Measurements from ENCODE around the gene TMA16.
A peak's percentile ranks its signal among the peaks of the same experiment; 100 is the strongest.
"Not testable (repeated sequence)": the region's sequence is repeated elsewhere in the genome, so short reads cannot be mapped to it uniquely, and the experiment has no call there.

The TMA16 gene

GRCh38 chr4:163523791-163524365, 29.4 kb downstream of the TMA16 start:
- DNase-seq, result no peak

GRCh38 chr4:163525982-163526381, 31.5 kb downstream of the TMA16 start:
- no peak for DNase-seq

DNA sequence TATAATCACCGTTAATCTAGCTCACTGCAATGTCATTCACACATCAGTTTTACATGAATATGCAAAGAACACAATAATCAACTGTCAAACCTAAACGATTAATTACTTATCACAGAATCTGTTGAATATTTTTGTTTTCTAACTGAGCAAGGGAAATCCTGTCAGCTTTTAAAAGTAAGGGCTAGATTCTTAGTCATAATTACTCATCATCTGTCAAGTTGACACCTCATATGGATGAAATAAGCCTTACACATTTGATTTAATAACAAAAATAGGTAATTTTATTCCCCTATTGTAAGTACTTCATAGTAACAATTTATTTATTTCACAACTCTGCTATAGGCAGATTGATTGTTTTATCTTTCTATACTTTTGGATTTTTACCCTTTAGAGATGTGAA, 32.7 kb downstream of the TMA16 start:
- no peak for DNase-seq

DNA sequence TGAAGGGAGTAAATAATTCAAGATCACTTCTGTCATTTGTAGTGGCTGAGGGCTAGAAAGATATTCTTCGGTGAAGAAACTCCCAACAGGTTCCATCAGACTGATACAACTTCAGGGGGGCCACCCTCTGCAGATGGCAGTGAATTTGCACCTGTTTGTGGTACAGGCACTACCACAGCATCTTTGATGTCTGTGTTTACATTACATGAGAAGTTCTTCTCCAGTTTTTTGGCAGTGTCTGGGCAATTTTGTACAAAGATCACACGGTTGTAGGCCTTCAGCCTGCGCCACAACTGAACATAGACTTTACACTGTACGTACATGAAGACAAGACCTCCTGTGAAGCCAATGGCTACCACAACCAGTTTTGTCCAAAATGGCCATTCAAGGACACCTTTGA, 34.2 kb downstream of the TMA16 start:
- DNase-seq, result no peak

GRCh38 chr4:163534056-163534455, 39.6 kb downstream of the TMA16 start:
- no peak for DNase-seq

DNA sequence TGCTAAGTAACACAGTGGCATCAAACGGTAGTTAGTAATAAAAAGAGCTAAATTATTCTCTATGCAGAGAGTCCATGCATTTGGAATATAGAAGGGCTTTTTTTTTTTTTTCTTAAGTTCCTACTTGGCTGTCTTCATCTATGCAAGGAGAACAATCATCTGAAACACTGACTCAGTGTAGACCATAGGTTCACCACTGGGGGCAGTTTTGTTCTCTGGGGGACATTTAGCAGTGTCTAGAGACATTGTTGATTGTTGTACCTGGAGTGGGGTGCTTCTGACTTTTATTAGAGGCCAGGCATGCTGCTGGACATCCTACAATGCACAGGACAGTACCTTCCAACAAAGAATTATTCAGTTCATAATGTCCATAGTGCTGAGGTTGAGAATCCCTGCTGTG, 41.2 kb downstream of the TMA16 start:
- DNase-seq, result no peak

DNA sequence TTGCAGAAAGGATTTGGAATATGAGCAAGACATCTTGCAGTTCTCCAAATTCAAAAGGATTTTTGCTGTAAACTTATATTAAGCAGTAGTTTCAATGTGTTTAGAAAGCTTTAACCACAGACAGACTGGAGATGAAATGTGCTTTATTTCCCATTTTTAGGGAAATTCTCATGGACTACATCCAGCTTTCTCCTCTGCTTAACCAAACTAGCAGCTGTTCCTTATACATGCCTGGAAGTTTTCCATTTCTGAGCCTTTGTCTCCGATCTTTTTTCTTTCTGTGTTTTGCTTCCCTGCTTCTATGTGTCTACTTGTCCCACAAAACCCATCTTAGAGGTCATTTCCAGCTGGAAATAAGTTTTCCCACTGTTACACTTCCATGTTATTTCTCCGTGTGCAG, 41.6 kb downstream of the TMA16 start:
- no peak for DNase-seq

DNA sequence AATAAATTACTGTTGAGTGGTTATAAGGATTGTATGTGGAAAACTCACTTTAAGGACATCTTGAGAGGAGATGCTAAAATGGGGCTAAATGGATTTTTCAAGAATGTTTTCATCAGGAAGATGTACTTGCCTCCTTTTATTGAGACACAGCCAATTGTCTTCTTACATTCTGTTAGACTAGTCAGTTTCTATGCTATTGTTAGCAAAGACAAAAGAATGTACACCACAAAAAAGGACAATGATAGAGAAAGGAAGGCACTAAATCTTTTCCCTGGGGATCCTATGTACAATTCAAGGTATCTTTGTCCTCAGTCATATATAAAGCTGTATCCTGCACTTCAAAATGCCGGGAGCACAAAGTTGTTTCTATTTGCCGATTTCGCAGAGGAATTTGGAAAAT, 42.6 kb downstream of the TMA16 start:
- no peak for DNase-seq

DNA sequence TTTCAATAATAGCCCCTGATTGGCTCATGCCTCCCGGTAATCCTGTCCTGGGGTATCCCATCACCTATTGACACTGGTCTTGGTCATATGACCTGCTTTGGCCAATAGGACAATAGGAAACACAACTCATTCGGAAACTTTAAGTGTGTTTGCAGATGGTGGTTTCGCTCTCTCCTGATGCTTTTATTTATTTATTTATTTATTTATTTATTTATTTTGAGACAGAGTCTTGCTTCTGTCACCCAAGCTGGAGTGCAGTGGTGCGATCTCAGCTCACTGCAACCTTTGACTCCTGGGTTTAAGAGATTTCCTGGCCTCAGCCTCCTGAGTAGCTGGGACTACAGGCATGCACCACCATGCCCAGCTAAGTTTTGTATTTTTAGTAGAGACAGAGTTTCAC, 44.3 kb downstream of the TMA16 start:
- not testable (repeated sequence) for DNase-seq

DNA sequence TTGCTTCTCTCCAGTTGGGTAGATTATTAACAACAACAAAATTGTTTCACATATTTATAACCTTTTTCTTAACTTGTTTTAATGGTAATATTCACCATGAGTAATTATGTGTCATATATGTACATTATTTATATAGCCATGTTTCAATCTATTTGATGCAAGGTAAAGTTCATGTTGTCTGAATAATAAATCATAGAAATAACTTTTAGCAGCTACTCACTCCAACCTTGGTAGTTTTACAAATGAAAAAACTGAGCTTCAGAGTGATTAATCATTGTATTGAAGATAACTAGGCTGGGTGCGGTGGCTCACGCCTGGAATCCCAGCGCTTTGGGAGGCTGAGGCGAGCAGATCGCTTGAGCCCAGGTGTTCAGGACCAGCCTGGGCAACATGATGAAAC, 46.0 kb downstream of the TMA16 start:
- DNase-seq, result no peak

GRCh38 chr4:163540977-163541376, 46.5 kb downstream of the TMA16 start:
- no peak for DNase-seq

DNA sequence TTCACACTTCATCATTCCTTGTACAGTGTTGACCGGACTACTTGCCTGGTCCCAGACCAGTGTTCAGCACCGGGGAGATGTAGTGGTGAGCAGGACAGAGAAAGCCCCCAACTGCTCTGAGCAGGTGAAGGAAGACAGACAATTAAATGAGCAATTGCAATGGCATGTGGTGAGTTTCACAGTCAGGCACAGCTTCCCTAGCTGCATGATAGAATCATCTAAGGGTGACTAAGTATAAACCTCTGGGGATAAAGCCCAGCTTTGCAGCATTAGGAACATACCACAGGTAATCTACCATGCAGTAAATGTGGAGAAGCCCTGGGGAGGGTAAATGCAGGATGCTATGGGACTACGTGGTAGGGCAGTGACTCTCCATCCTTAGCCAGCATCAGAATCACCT, 47.8 kb downstream of the TMA16 start:
- no peak for DNase-seq

DNA sequence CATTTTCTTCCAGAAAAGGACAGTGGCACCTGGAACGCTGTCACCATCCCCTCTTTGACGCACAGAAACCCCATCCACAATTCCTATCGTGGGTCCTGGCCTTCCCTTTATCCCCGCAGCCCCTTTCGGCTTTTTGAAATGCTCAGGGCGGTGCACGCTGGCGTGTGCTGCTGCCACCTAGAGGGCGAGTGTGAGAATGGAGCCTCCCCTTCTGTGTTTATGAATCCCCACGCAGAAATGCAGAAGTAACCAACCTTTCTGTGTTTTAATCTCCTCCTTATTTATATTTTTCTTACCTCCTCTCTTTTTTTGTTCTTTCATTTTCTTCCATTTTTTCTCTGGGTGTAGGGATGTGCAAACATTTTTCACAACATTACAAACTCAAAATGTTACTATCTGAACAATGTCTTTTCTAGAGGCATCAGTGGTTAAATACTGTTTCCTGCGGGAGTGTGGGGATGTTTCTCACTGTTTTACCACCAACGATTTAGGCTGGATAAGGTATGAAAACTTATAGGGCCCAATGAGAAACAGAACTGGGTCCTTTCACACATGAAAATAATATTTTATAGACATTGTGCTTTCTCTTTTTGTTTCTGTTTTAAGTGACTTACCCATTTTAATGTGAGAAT, 50.0 kb downstream of the TMA16 start:
- DNase-seq, result no peak

DNA sequence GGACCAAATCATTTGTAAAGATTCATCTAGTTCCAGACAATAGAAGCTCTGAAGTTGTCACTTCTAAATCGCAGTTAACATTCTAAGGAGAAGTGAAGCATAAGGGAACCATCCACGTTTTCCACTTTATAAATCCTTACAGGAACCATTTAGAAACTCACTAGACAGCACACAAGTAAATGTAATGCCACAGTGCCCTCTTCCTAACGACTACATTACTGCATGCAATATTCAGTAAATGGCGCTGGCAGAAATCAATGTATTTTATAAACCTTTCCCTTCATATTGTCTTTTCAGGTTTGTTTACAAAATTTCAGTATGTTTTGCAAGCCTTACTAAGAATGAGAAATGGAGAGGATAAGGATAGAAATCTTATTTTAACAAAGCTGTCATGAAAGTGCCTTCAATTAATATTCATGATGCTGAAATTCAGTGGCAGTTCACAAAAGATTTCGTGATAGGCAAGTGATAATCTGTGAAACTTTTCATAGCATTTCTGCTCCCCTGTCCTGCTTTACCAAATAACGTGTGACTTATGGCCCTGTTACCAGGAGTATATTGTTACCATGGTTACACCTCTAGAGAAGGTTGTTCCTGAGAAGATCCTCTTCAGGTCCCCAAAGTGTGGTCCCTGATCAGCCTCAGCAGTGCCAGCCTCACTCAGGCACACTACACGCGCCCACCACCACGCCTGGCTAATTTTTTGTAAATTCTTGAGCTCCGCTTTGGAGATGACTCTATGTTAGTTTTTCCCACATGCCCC, 54.2 kb downstream of the TMA16 start:
- peak; percentile 53 for DNase-seq

DNA sequence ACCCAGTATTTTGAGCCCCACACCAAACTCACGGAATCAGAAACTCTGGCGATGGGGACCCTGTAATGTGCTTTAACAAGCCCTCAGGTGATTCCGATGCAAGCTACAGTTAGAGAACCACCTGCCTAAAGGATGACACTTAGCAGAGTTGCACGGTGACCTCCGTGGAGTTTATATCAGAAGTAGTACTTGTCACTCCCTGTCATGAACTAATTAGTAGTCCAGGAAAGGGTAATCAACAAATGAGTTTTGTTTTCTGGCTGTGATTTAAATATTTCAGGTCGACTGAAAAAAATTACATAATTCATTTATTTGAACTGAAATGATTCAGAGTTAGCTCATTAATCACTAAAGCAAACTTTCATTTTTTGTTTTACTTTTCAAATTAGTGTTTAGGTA, 56.4 kb downstream of the TMA16 start:
- DNase-seq, result no peak

GRCh38 chr4:163553146-163553545, 58.7 kb downstream of the TMA16 start:
- no peak for DNase-seq

DNA sequence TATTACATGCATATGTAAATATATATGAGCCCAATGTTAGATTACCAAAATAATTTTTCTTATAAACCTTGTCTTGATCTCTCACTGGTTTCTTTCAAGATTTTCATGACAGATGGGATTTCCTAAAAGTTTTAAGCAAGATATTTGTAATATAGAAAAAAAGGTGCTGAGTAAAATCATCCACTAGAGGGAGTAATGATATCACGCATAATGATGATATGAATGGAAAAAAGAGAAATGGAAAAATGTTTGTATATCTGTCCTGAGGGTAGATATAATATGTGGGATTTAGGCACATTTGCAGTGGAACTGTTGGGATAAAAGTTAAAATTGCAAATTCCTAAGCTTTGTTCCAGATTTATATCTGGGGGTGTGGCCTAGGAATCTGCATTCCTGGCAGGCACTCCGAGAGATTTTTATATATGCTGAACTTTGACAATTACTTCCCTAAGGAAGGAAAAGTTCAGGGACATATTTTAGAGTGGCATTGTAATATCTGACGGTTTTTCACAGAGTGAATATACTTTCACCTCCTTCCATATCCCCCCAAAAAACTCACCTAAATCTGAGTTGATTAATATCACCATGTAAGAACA, 60.5 kb downstream of the TMA16 start:
- no peak for DNase-seq

- no peak for DNase-seq
These were observed 61.7 kb downstream of the TMA16 start for GRCh38 chr4:163556177-163556576.

DNA sequence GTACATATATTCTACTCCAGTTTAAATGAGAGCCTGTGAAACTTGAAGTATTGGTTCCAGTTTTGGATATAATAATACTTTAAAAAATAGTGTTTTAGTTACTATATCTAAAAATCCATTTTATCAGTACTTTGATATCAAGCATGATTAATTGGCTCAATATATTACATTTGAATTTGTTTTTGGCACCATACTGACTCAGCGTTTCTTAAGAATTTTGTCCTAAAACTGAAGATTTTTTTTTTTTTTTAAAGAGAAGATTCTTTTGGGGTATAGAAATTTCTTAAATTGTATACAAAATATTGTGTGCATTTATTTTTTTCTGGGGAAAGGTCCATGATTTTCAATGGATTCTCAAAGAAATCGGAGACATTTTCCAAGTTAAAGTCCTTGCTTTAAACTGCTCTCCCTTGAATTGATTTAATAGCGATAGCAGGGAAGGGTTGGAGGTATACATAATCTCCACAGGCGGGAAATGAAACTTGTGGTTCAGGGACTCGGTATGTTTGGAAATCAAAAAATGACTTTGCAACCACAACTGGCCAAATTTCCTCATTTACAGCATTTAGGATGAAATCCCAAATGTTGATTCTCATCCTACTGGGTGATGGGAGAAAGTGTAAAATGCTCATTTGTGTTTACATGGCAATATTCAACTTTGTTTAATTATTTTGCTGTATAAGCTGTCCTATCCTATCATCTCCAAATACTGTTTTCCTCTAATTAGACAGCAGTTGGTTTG, 62.3 kb downstream of the TMA16 start:
- no peak for DNase-seq

DNA sequence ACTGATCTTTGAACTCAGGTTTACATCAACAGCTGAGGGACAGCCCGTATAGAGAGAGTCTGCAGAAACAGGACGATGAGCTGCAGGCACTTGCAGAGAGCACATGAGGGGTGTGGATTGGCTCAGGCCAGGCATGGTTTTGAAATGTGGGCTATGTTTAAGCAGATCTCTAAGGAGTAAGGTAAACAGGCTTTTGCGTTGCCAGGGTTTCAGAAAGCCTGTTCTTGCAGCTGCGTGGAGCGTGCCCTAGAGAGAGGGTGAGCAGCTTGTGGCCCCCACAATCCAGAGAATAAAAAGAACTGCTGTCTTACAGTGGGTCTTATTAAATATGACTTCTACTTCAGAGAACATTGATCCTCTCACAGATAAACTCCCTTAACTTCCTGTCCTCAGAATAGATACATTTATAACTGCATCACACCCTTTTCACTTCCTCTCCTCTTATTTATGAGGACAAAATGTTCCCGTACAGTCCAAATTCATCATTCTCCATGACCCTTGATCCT, 64.1 kb downstream of the TMA16 start:
- no peak for DNase-seq

DNA sequence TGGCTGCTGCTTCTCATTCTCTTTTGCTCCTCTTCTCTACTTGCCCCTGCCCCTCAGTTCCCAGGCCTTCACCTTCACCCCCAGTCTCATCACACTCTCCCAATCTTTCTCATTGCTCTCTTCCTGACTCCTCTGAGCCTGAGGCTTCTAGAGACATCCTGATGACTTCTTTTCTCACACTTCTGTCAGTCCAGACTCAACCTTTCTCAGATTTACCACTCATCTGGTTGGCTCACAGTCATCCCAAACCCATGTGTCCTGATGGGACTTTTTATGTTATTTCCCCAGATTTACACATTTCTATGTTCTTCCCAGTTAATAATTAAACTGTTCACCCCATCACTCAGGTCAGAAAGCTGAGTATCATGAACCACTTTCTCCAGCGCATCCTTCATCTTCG, 68.0 kb downstream of the TMA16 start:
- no peak for DNase-seq

DNA sequence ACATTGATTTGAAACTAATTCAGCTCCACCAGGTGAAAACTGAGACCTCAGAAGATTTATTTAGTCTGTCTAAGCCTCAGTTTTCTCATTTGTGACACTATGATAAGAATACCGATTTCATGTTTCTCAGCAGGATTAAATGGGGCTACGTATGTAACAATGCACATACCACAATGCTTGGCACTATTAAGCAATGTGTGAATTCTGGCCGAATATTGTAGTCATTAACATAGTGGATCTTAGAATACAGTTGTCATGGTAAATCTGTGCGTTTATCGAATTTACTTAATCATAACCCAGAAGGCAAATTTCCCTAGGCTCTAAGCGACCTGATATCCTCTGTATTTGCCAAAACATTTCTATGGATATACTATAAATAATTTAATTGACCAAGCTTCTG, 69.1 kb downstream of the TMA16 start:
- DNase-seq, result no peak

GRCh38 chr4:163564221-163564720, 69.8 kb downstream of the TMA16 start:
- DNase-seq, result no peak

Measured in NCI-H2029 treated with DMSO at 0.1 percent for 48 hours (cell line).